ENCODE data around the gene GPANK1. TPM values are rescaled to one million over a fixed set of nuclear protein-coding genes. Genes with fewer than 3 reads are reported as not detected.
"Not testable (repeated sequence)": the region's sequence is repeated elsewhere in the genome, so short reads cannot be mapped to it uniquely, and the experiment has no call there.

GPANK1 gene
- total RNA-seq, 2 donors from 2014 or later: 15.0 to 19.2 TPM

DNA sequence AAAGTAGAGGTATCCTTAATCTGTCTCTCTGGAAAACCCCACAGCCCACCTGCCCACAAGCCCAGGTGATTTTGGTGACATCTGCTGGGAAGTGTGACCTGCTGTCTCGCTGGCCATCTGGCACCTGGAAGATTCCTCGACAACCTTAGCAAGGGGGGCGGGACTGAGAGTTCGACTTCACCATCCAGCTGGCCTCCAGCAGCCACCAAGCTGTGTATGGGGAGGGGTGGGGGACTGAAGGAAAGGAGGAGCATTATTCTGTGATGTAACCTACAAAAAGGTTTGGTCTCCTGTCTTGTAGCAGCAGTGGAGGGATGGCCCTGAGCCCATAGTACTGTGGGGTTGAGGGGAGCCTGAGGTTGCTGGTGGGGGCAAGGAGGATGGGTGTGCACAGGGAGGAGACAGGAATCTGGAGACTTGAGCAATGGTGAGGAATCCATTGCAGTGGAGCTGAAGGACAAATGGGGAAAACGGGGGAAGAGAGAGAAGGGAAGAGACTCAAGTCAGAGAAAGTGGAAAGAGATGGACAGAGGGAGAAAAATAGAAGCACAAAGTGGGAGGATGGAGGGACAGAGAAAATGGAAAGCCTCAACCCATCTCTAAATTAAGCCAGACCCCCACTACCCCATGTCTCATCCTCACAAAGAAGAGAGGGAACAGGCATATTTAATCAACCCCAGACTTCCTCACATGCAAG is 45.9 kb upstream of the GPANK1 start:
- H3K4me3 ChIP-seq: no peak overlapping the region
- no peak overlapping the region for H3K27ac ChIP-seq
- H3K36me3 ChIP-seq: no peaks in the 10 kb centered on the region
- TF ChIP-seq, protein P1, sequence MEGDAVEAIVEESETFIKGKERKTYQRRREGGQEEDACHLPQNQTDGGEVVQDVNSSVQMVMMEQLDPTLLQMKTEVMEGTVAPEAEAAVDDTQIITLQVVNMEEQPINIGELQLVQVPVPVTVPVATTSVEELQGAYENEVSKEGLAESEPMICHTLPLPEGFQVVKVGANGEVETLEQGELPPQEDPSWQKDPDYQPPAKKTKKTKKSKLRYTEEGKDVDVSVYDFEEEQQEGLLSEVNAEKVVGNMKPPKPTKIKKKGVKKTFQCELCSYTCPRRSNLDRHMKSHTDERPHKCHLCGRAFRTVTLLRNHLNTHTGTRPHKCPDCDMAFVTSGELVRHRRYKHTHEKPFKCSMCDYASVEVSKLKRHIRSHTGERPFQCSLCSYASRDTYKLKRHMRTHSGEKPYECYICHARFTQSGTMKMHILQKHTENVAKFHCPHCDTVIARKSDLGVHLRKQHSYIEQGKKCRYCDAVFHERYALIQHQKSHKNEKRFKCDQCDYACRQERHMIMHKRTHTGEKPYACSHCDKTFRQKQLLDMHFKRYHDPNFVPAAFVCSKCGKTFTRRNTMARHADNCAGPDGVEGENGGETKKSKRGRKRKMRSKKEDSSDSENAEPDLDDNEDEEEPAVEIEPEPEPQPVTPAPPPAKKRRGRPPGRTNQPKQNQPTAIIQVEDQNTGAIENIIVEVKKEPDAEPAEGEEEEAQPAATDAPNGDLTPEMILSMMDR (IDR thresholded peaks at IDR 0.05): no peak
- H3K4me1 ChIP-seq (ENCODE audit: control insufficient read depth in 1 of 2, low read depth in 2 of 2): no peaks in the 10 kb centered on the region
- ATAC-seq (ENCODE audit: insufficient number of reproducible peaks, low FRiP score, low read depth): no peak
- no peaks in the 10 kb centered on the region for H3K27me3 ChIP-seq (replicated peaks; ENCODE audit: insufficient read depth)
- no peaks in the 10 kb centered on the region for H3K9me3 ChIP-seq
- DNase-seq (ENCODE audit: low spot score): no peak

DNA sequence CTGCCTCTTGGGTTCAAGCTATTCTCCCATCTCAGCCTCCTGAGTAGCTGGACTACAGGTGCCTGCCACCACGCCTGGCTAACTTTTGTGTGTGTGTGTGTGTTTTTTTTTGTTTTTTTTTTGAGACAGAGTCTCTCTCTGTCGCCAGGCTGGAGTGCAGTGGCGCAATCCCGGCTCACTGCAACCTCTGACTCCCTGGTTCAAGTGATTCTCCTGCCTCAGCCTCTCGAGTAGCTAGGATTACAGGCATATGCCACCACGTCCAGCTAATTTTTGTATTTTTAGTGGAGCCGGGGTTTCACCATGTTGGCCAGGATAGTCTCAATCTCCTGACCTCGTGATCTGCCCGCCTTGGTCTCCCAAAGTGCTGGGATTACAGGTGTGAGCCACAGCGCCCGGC is 44.4 kb upstream of the GPANK1 start:
- not testable (repeated sequence) for DNase-seq (ENCODE audit: low spot score); H3K27me3 ChIP-seq (replicated peaks; ENCODE audit: insufficient read depth); H3K27ac ChIP-seq; H3K4me1 ChIP-seq (ENCODE audit: control insufficient read depth in 1 of 2, low read depth in 2 of 2); ATAC-seq (ENCODE audit: insufficient number of reproducible peaks, low FRiP score, low read depth); H3K36me3 ChIP-seq; H3K9me3 ChIP-seq; H3K4me3 ChIP-seq

DNA sequence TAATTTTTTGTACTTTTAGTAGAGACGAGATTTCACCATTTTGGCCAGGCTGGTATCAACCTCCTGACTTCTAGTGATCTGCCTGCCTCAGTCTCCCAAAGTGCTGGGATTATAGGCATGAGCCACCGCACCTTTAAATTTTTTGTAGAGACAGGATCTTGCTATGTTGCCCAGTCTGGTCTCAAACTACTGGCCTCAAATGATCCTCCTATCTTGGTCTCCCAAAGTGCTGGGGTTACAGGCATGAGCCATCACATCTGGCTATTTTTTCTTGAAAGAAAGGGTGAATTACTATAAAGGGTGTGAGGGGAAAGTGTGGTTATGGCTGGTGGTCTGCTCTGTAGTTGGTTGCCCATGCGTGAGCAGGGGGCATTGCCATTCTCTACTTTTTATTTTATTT is 43.4 kb upstream of the GPANK1 start:
- Histone ChIP-seq H3K4me1 (ENCODE audit: control insufficient read depth in 1 of 2, low read depth in 2 of 2) (peaks cover 3 to 6% of the 10 kb centered on the region in 2 donors), H3K4me3 (no peak overlapping the region), H3K36me3 (no peaks in the 10 kb centered on the region), H3K9me3 (no peaks in the 10 kb centered on the region), H3K27ac (no peak overlapping the region), H3K27me3 (replicated peaks; ENCODE audit: insufficient read depth) (no peaks in the 10 kb centered on the region)
- ATAC-seq (ENCODE audit: insufficient number of reproducible peaks, low FRiP score, low read depth) (no peak), DNase-seq (ENCODE audit: low spot score) (no peak)
- TF ChIP-seq, protein P1 (IDR thresholded peaks at IDR 0.05): no peak

DNA sequence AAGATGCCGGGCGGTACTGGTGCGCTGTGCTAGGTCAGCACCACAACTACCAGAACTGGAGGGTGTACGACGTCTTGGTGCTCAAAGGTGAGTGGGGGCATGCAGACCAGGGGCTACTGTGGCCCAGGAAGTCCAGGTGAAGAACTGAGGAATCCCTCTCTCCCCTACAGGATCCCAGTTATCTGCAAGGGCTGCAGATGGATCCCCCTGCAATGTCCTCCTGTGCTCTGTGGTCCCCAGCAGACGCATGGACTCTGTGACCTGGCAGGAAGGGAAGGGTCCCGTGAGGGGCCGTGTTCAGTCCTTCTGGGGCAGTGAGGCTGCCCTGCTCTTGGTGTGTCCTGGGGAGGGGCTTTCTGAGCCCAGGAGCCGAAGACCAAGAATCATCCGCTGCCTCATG is 42.9 kb upstream of the GPANK1 start:
- ATAC-seq (ENCODE audit: insufficient number of reproducible peaks, low FRiP score, low read depth) (no peak), DNase-seq (ENCODE audit: low spot score) (no peak)
- no peaks in the 10 kb centered on the region for H3K27me3 ChIP-seq (replicated peaks; ENCODE audit: insufficient read depth)
- H3K27ac ChIP-seq: no peak overlapping the region
- TF ChIP-seq, protein P1 (IDR thresholded peaks at IDR 0.05): no peak
- H3K4me3 ChIP-seq: no peak overlapping the region
- H3K36me3 ChIP-seq: no peaks in the 10 kb centered on the region
- H3K9me3 ChIP-seq: no peaks in the 10 kb centered on the region
- peaks cover 3 to 6% of the 10 kb centered on the region in 2 donors for H3K4me1 ChIP-seq (ENCODE audit: control insufficient read depth in 1 of 2, low read depth in 2 of 2)

DNA sequence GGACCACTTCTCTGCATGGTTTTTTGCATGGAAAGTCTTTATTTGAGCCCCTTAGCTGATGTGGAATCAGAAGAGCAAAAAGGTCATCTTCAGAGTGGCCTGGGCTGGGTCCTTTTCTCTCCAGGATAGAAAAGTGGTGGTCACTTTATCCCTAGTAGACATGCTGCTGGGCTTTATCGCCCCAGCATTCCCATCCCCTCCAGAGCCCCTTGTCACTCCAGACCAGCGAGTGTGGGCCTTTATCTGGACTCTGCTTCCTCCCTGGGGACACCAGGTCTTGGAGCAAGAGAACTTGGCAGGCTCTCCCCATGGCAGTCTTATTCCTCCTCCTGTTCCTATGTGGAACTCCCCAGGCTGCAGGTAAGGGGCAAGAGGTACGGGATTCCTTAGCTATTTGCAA is 41.8 kb upstream of the GPANK1 start, which contains the start of gene LY6G6F:
TSS of gene LY6G6F (plus strand) at position 268 of the 400 bp plus-strand sequence. CDS start at position 309, 41 bp downstream.
- Histone ChIP-seq H3K4me3 (no peak within 1 kb of the TSS), H3K36me3 (no peaks in the 10 kb centered on the region), H3K27ac (no peak within 1 kb of the TSS), H3K27me3 (replicated peaks; ENCODE audit: insufficient read depth) (no peaks in the 10 kb centered on the region), H3K4me1 (ENCODE audit: control insufficient read depth in 1 of 2, low read depth in 2 of 2) (peaks cover 10 to 13% of the 10 kb centered on the region in 2 donors), H3K9me3 (no peaks in the 10 kb centered on the region)
- no peak for DNase-seq (ENCODE audit: low spot score)
- TF ChIP-seq, protein P1 (IDR thresholded peaks at IDR 0.05): no peak
- ATAC-seq (ENCODE audit: insufficient number of reproducible peaks, low FRiP score, low read depth): no peak

DNA sequence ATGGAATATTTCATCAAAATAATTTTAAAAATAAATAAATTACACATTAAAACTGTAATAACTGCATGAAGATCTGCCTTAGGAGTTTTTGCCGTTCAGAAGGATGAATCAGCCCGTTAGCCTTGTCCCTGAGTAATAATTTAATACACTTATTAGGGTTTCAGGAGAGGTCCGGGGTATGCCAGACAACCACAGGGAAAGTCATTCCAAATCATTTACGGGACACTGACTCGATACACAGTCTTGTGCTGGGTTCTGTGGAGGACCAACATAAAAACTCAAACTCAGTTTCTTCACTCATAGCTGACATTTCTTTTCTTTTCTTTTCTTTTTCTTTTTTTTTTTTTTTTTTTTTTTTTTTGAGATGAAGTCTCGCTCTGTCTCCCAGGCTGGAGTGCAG is 41.1 kb upstream of the GPANK1 start:
- DNase-seq (ENCODE audit: low spot score) (no peak), ATAC-seq (ENCODE audit: insufficient number of reproducible peaks, low FRiP score, low read depth) (no peak)
- Histone ChIP-seq H3K27me3 (replicated peaks; ENCODE audit: insufficient read depth) (no peaks in the 10 kb centered on the region), H3K36me3 (no peaks in the 10 kb centered on the region), H3K4me1 (ENCODE audit: control insufficient read depth in 1 of 2, low read depth in 2 of 2) (peaks cover 13 to 19% of the 10 kb centered on the region in 2 donors), H3K4me3 (no peak overlapping the region), H3K9me3 (no peaks in the 10 kb centered on the region), H3K27ac (no peak overlapping the region)
- TF ChIP-seq, protein P1 (IDR thresholded peaks at IDR 0.05): no peak

Data from thoracic aorta (tissue), 2 donors.